Measurements from ENCODE around the gene MAD2L1BP. TPM values are rescaled to one million over a fixed set of nuclear protein-coding genes. Genes with fewer than 3 reads are reported as not detected.

MAD2L1BP gene
- total RNA-seq, 1 donor from 2014 or later, result 31.8 TPM

- no peak for TF ChIP-seq CTCF (IDR thresholded peaks at IDR 0.05; ENCODE audit: unreplicated experiment)
- Mint-ChIP-seq H3K27ac (peak overlapping the region; percentile 19), H3K4me1 (ENCODE audit: low read depth) (peaks cover 24% of the 10 kb centered on the region)
Measured at GRCh38 chr6:43681303-43681702, 45.7 kb downstream of the MAD2L1BP start.

GRCh38 chr6:43682724-43683429, 47.2 kb downstream of the MAD2L1BP start:
- no peak for DNase-seq (ENCODE audit: low spot score, unreplicated experiment)
- Mint-ChIP-seq H3K4me3 (ENCODE audit: low read depth) (peak overlapping the region; percentile 19), H3K27me3 (no peaks in the 10 kb centered on the region), H3K27ac (peak overlapping the region; percentile 36), H3K9me3 (ENCODE audit: low read depth) (no peaks in the 10 kb centered on the region), H3K36me3 (ENCODE audit: insufficient read depth) (peaks cover 5% of the 10 kb centered on the region), H3K4me1 (ENCODE audit: low read depth) (peaks cover 32% of the 10 kb centered on the region)
- no peak for TF ChIP-seq CTCF (IDR thresholded peaks at IDR 0.05; ENCODE audit: unreplicated experiment)

More at GRCh38 chr6:43681303-43681702, 45.7 kb downstream of the MAD2L1BP start:
- no peak overlapping the region for H3K4me3 Mint-ChIP-seq (ENCODE audit: low read depth)
- no peaks in the 10 kb centered on the region for H3K9me3 Mint-ChIP-seq (ENCODE audit: low read depth)
- no peak for DNase-seq (ENCODE audit: low spot score, unreplicated experiment)
- peaks cover 7% of the 10 kb centered on the region for H3K36me3 Mint-ChIP-seq (ENCODE audit: insufficient read depth)
- no peaks in the 10 kb centered on the region for H3K27me3 Mint-ChIP-seq

- peaks cover 3% of the 10 kb centered on the region for H3K36me3 Mint-ChIP-seq (ENCODE audit: insufficient read depth)
- no peak for TF ChIP-seq CTCF (IDR thresholded peaks at IDR 0.05; ENCODE audit: unreplicated experiment)
- peaks cover 36% of the 10 kb centered on the region for H3K4me1 Mint-ChIP-seq (ENCODE audit: low read depth)
- no peak for DNase-seq (ENCODE audit: low spot score, unreplicated experiment)
- no peaks in the 10 kb centered on the region for H3K9me3 Mint-ChIP-seq (ENCODE audit: low read depth)
- H3K27ac Mint-ChIP-seq, result no peak overlapping the region
- no peaks in the 10 kb centered on the region for H3K27me3 Mint-ChIP-seq
- no peak overlapping the region for H3K4me3 Mint-ChIP-seq (ENCODE audit: low read depth)
Measured at GRCh38 chr6:43683708-43684455, 48.2 kb downstream of the MAD2L1BP start.

GRCh38 chr6:43687079-43687436, 51.4 kb downstream of the MAD2L1BP start:
- Mint-ChIP-seq H3K9me3 (ENCODE audit: low read depth) (no peaks in the 10 kb centered on the region), H3K4me3 (ENCODE audit: low read depth) (peak overlapping the region; percentile 90), H3K36me3 (ENCODE audit: insufficient read depth) (no peaks in the 10 kb centered on the region), H3K4me1 (ENCODE audit: low read depth) (peaks cover 30% of the 10 kb centered on the region), H3K27me3 (no peaks in the 10 kb centered on the region), H3K27ac (peak overlapping the region; percentile 95)
- no peak for DNase-seq (ENCODE audit: low spot score, unreplicated experiment)
- no peak for TF ChIP-seq CTCF (IDR thresholded peaks at IDR 0.05; ENCODE audit: unreplicated experiment)

- Mint-ChIP-seq H3K4me3 (ENCODE audit: low read depth) (peak within 1 kb of the TSS; percentile 90), H3K36me3 (ENCODE audit: insufficient read depth) (no peaks in the 10 kb centered on the region), H3K27ac (peak within 1 kb of the TSS; percentile 95), H3K4me1 (ENCODE audit: low read depth) (peaks cover 28% of the 10 kb centered on the region), H3K9me3 (ENCODE audit: low read depth) (no peaks in the 10 kb centered on the region), H3K27me3 (no peaks in the 10 kb centered on the region)
- DNase-seq (ENCODE audit: low spot score, unreplicated experiment), result peak; percentile 54
- TF ChIP-seq CTCF (IDR thresholded peaks at IDR 0.05; ENCODE audit: unreplicated experiment), result no peak
Measured at GRCh38 chr6:43687437-43688347, 52.1 kb downstream of the MAD2L1BP start, which contains the start of gene MRPS18A. Gene MRPS18A, minus strand, starts transcription at chr6:43687791. Its CDS starts 12 bp downstream, at chr6:43687779.
